ENCODE results near the gene MACROD1.

MACROD1 gene

GRCh38 chr11:64152841-64153691 is 12.8 kb downstream of the MACROD1 start:
- in situ Hi-C loops (cut with MboI; ENCODE audit: low sequenced_read_pairs) = no loop called here

GRCh38 chr11:64151337-64151736 is 14.6 kb downstream of the MACROD1 start:
- in situ Hi-C loops (cut with MboI; ENCODE audit: low sequenced_read_pairs) = no loop called here

- in situ Hi-C loops (cut with MboI; ENCODE audit: low sequenced_read_pairs) = no loop called here
These were observed 15.3 kb downstream of the MACROD1 start for GRCh38 chr11:64150481-64151239.

GRCh38 chr11:64150051-64150450 is 15.9 kb downstream of the MACROD1 start:
- in situ Hi-C loops (cut with MboI; ENCODE audit: low sequenced_read_pairs) = no loop called here

- in situ Hi-C loops (cut with MboI; ENCODE audit: low sequenced_read_pairs) = no loop called here
These were observed 16.8 kb downstream of the MACROD1 start for GRCh38 chr11:64148917-64149617.

GRCh38 chr11:64148226-64148916 is 17.5 kb downstream of the MACROD1 start:
- in situ Hi-C loops (cut with MboI; ENCODE audit: low sequenced_read_pairs) = no loop called here

- in situ Hi-C loops (cut with MboI; ENCODE audit: low sequenced_read_pairs) = no loop called here
These were observed 19.6 kb downstream of the MACROD1 start for GRCh38 chr11:64146036-64146955.

GRCh38 chr11:64144587-64145472 is 21.1 kb downstream of the MACROD1 start:
- in situ Hi-C loops (cut with MboI; ENCODE audit: low sequenced_read_pairs) = no loop called here

GRCh38 chr11:64141081-64141783 is 24.7 kb downstream of the MACROD1 start:
- in situ Hi-C loops (cut with MboI; ENCODE audit: low sequenced_read_pairs) = no loop called here

- in situ Hi-C loops (cut with MboI; ENCODE audit: low sequenced_read_pairs) = no loop called here
These were observed 25.8 kb downstream of the MACROD1 start for GRCh38 chr11:64140082-64140481.

GRCh38 chr11:64139049-64139448 is 26.9 kb downstream of the MACROD1 start:
- in situ Hi-C loops (cut with MboI; ENCODE audit: low sequenced_read_pairs) = no loop called here

- in situ Hi-C loops (cut with MboI; ENCODE audit: low sequenced_read_pairs) = no loop called here
These were observed 27.5 kb downstream of the MACROD1 start for GRCh38 chr11:64138398-64138797.

GRCh38 chr11:64136765-64137441 is 29.0 kb downstream of the MACROD1 start:
- in situ Hi-C loops (cut with MboI; ENCODE audit: low sequenced_read_pairs) = no loop called here

GRCh38 chr11:64135711-64136110 is 30.2 kb downstream of the MACROD1 start:
- in situ Hi-C loops (cut with MboI; ENCODE audit: low sequenced_read_pairs) = no loop called here

- in situ Hi-C loops (cut with MboI; ENCODE audit: low sequenced_read_pairs) = no loop called here
These were observed 30.9 kb downstream of the MACROD1 start for GRCh38 chr11:64134963-64135362.

GRCh38 chr11:64132982-64133705 is 32.8 kb downstream of the MACROD1 start:
- in situ Hi-C loops (cut with MboI; ENCODE audit: low sequenced_read_pairs) = no loop called here

- in situ Hi-C loops (cut with MboI; ENCODE audit: low sequenced_read_pairs) = no loop called here
These were observed 33.6 kb downstream of the MACROD1 start for GRCh38 chr11:64132191-64132771.

All from hTERT RPE-1 (cell line).